Urinary bladder (tissue), 4 donors: ENCODE data around the gene CHMP5. TPM values are rescaled to one million over a fixed set of nuclear protein-coding genes. Genes with fewer than 3 reads are reported as not detected.
A peak's percentile ranks its signal among the peaks of the same experiment; 100 is the strongest.

Experiments
- DNase-seq: peaks from one replicate; pipeline ENCODE4 v3.0.0-alpha.2; 2015; ENCODE audit errors: extremely low spot score
- H3K27ac ChIP-seq: one replicate; pipeline ENCODE4 v1.5.1; 2013; ENCODE audit warnings: low read depth, mild to moderate bottlenecking, moderate library complexity
- H3K36me3 ChIP-seq: one replicate; pipeline ENCODE4 v1.6.1; 2013; ENCODE audit warnings: mild to moderate bottlenecking, moderate library complexity; ENCODE audit not compliant: insufficient read depth
- H3K4me1 ChIP-seq: one replicate; pipeline ENCODE4 v1.6.1; 2013; ENCODE audit warnings: mild to moderate bottlenecking, moderate library complexity; ENCODE audit not compliant: insufficient read depth
- H3K4me3 ChIP-seq: one replicate; pipeline ENCODE4 v1.5.1; 2013; ENCODE audit warnings: low read depth, low read length
- WGBS: extraction: QIAGEN DNeasy Blood & Tissue Kit; methylation state at CpG from one replicate; pipeline ENCODE4 v1.1.7; 2013; 5-methylcytosine and 5-hydroxymethylcytosine counted together
- polyA plus RNA-seq: library from polyadenylated mRNA; stranded (reverse); fragments of 200-250 nt; gene quantifications from one replicate; pipeline ENCODE4 v1.2.3, GENCODE V29; 2013
- total RNA-seq: library from RNA; depleted of rRNA; stranded (reverse); fragments of >200 nt; gene quantifications from one replicate; pipeline ENCODE4 v1.2.3, GENCODE V29; 2014
- donor health status: healthy with polysubstance abuse.
- donor health status: healthy.

Gene CHMP5
- total and polyA plus RNA-seq, 2 donors, result 76.9 to 79.6 TPM

GRCh38 chr9:33273266-33273971 is 8.6 kb downstream of the CHMP5 start:
- Histone ChIP-seq H3K27ac (no peak overlapping the region), H3K36me3 (peaks cover 10% of the 10 kb centered on the region), H3K4me3 (no peak overlapping the region), H3K4me1 (no peaks in the 10 kb centered on the region)
- no peak for DNase-seq
- WGBS, result 82% methylated on average over 3 of the region's 3 CpGs

GRCh38 chr9:33273972-33274328 is 9.1 kb downstream of the CHMP5 start:
- no peak for DNase-seq
- H3K36me3 ChIP-seq, result peaks cover 10% of the 10 kb centered on the region
- no peak overlapping the region for H3K4me3 ChIP-seq
- no peak overlapping the region for H3K27ac ChIP-seq
- WGBS, result 73% methylated on average over 2 of the region's 2 CpGs
- no peaks in the 10 kb centered on the region for H3K4me1 ChIP-seq

GRCh38 chr9:33277484-33277883 is 12.6 kb downstream of the CHMP5 start:
- no peak for DNase-seq
- WGBS, result 97% methylated on average over 4 of the region's 4 CpGs
- peaks cover 18% of the 10 kb centered on the region for H3K36me3 ChIP-seq
- H3K4me1 ChIP-seq, result no peaks in the 10 kb centered on the region
- H3K27ac ChIP-seq, result no peak overlapping the region
- H3K4me3 ChIP-seq, result no peak overlapping the region

GRCh38 chr9:33285502-33285901 is 20.7 kb downstream of the CHMP5 start:
- DNase-seq, result no peak
- H3K4me1 ChIP-seq, result no peaks in the 10 kb centered on the region
- peaks cover 5% of the 10 kb centered on the region for H3K36me3 ChIP-seq
- H3K27ac ChIP-seq, result no peak overlapping the region
- H3K4me3 ChIP-seq, result no peak overlapping the region
- 83% methylated on average over 5 of the region's 5 CpGs for WGBS

GRCh38 chr9:33287087-33287490 is 22.2 kb downstream of the CHMP5 start:
- no peak overlapping the region for H3K27ac ChIP-seq
- no peak overlapping the region for H3K4me3 ChIP-seq
- WGBS, result 52% methylated on average over 4 of the region's 4 CpGs
- no peaks in the 10 kb centered on the region for H3K4me1 ChIP-seq
- peaks cover 2% of the 10 kb centered on the region for H3K36me3 ChIP-seq
- DNase-seq, result no peak

- Histone ChIP-seq H3K36me3 (peaks cover 2% of the 10 kb centered on the region), H3K4me3 (no peak overlapping the region), H3K27ac (no peak overlapping the region), H3K4me1 (no peaks in the 10 kb centered on the region)
- no peak for DNase-seq
- 77% methylated on average over 4 of the region's 4 CpGs for WGBS
These were observed 23.4 kb downstream of the CHMP5 start for GRCh38 chr9:33288235-33288634.

GRCh38 chr9:33288828-33289483 is 24.1 kb downstream of the CHMP5 start:
- WGBS, result 81% methylated on average over 14 of the region's 14 CpGs
- peak overlapping the region; percentile 97 for H3K27ac ChIP-seq
- no peak overlapping the region for H3K4me3 ChIP-seq
- H3K4me1 ChIP-seq, result no peaks in the 10 kb centered on the region
- no peak for DNase-seq
- peaks cover 2% of the 10 kb centered on the region for H3K36me3 ChIP-seq

- no peak for DNase-seq
- H3K4me3 ChIP-seq, result peak overlapping the region; percentile 42
- 12% methylated on average over 12 of the region's 12 CpGs for WGBS
- no peaks in the 10 kb centered on the region for H3K4me1 ChIP-seq
- H3K36me3 ChIP-seq, result peaks cover under 1% of the 10 kb centered on the region
- peak overlapping the region; percentile 97 for H3K27ac ChIP-seq
These were observed 24.6 kb downstream of the CHMP5 start for GRCh38 chr9:33289496-33289895.

GRCh38 chr9:33289936-33290246 is 25.0 kb downstream of the CHMP5 start:
- H3K27ac ChIP-seq, result peak overlapping the region; percentile 97
- peak overlapping the region; percentile 42 for H3K4me3 ChIP-seq
- H3K36me3 ChIP-seq, result no peaks in the 10 kb centered on the region
- no peaks in the 10 kb centered on the region for H3K4me1 ChIP-seq
- DNase-seq, result no peak
- WGBS, result under 1% methylated on average over 14 of the region's 14 CpGs

GRCh38 chr9:33290247-33291030 is 25.6 kb downstream of the CHMP5 start, which contains the start of gene NFX1:
Gene NFX1, plus strand, starts transcription at chr9:33290516. Its CDS starts 57 bp downstream, at chr9:33290573.
- Histone ChIP-seq H3K36me3 (peaks cover 1% of the 10 kb centered on the region), H3K4me3 (peak within 1 kb of the TSS; percentile 60), H3K27ac (peak within 1 kb of the TSS; percentile 97), H3K4me1 (no peaks in the 10 kb centered on the region)
- WGBS, result under 1% methylated on average over 63 of the region's 63 CpGs
- DNase-seq, result peak; percentile 92

- DNase-seq, result peak; percentile 6
- Histone ChIP-seq H3K27ac (peak overlapping the region; percentile 97), H3K4me1 (no peaks in the 10 kb centered on the region), H3K36me3 (peaks cover 1% of the 10 kb centered on the region), H3K4me3 (peak overlapping the region; percentile 60)
- WGBS, result 11% methylated on average over 7 of the region's 7 CpGs
These were observed 26.2 kb downstream of the CHMP5 start for GRCh38 chr9:33291031-33291397.

GRCh38 chr9:33291901-33292300 is 27.1 kb downstream of the CHMP5 start:
- Histone ChIP-seq H3K4me3 (no peak overlapping the region), H3K27ac (no peak overlapping the region), H3K4me1 (no peaks in the 10 kb centered on the region)

GRCh38 chr9:33293782-33294181 is 28.9 kb downstream of the CHMP5 start:
- Histone ChIP-seq H3K4me1 (no peaks in the 10 kb centered on the region), H3K4me3 (no peak overlapping the region), H3K36me3 (peaks cover 5% of the 10 kb centered on the region), H3K27ac (no peak overlapping the region)
- DNase-seq, result no peak
- WGBS, result 83% methylated on average over 2 of the region's 2 CpGs

More at GRCh38 chr9:33291901-33292300, 27.1 kb downstream of the CHMP5 start:
- WGBS, result 86% methylated on average over 5 of the region's 5 CpGs
- DNase-seq, result no peak
- peaks cover 1% of the 10 kb centered on the region for H3K36me3 ChIP-seq
